H9 (cell line): ENCODE data around the gene KCNK1. TPM values are rescaled to one million over a fixed set of nuclear protein-coding genes. Genes with fewer than 3 reads are reported as not detected.

ENCODE experiments used
- DNase-seq: peaks from one replicate; pipeline ENCODE4 v3.0.0-alpha.2; 2017
- H2AFZ ChIP-seq: one replicate; pipeline ENCODE4 v1.6.1; 2013; ENCODE audit warnings: mild to moderate bottlenecking, low read length, control low read depth, moderate library complexity
- H2AK5ac ChIP-seq: 2 replicates; pipeline ENCODE4 v1.6.1; 2013; ENCODE audit warnings: low read length, control low read depth, mixed read lengths; ENCODE audit not compliant: insufficient read length
- H2BK120ac ChIP-seq: one replicate; pipeline ENCODE4 v1.6.1; 2013; ENCODE audit warnings: low read depth, mild to moderate bottlenecking, low read length, control low read depth, inconsistent platforms; ENCODE audit not compliant: poor library complexity, severe bottlenecking
- H2BK12ac ChIP-seq: 2 replicates; pipeline ENCODE4 v1.6.1; 2013; ENCODE audit warnings: low read length, control low read depth, mixed read lengths, low read depth; ENCODE audit not compliant: insufficient read length
- H2BK15ac ChIP-seq: 2 replicates; pipeline ENCODE4 v1.6.1; 2013; ENCODE audit warnings: low read depth, low read length, control low read depth
- H2BK20ac ChIP-seq: one replicate; pipeline ENCODE4 v1.6.1; 2013; ENCODE audit warnings: low read depth, mild to moderate bottlenecking, low read length, control low read depth, inconsistent platforms; ENCODE audit not compliant: poor library complexity, severe bottlenecking
- H2BK5ac ChIP-seq: 2 replicates; pipeline ENCODE4 v1.6.1; 2013; ENCODE audit warnings: low read length, control low read depth, mixed read lengths; ENCODE audit not compliant: insufficient read length
- H3K14ac ChIP-seq: 2 replicates; pipeline ENCODE4 v1.6.1; 2013; ENCODE audit warnings: low read length, control low read depth; ENCODE audit not compliant: insufficient read depth
- H3K18ac ChIP-seq: 2 replicates; pipeline ENCODE4 v1.6.1; 2013; ENCODE audit warnings: low read depth, mild to moderate bottlenecking, mixed read lengths, low read length, control low read depth; ENCODE audit not compliant: insufficient read length
- H3K23ac ChIP-seq: 2 replicates; pipeline ENCODE4 v1.6.1; 2013; ENCODE audit warnings: low read length, control low read depth, mixed read lengths, low read depth; ENCODE audit not compliant: insufficient read length
- H3K23me2 ChIP-seq: 2 replicates; pipeline ENCODE4 v1.6.1; 2013; ENCODE audit warnings: low read depth, mild to moderate bottlenecking, mixed read lengths, low read length, control low read depth; ENCODE audit not compliant: insufficient read length, poor library complexity, severe bottlenecking
- H3K27ac ChIP-seq: 2 replicates; pipeline ENCODE4 v1.5.1; 2013; ENCODE audit warnings: low read length, control low read depth, mixed read lengths, low read depth; ENCODE audit not compliant: insufficient read length
- H3K27me3 ChIP-seq: 2 replicates; pipeline ENCODE4 v1.6.1; 2013; ENCODE audit warnings: low read length, control low read depth, inconsistent platforms; ENCODE audit not compliant: insufficient read depth
- H3K4ac ChIP-seq: 2 replicates; pipeline ENCODE4 v1.6.1; 2013; ENCODE audit warnings: low read depth, mild to moderate bottlenecking, control low read depth, inconsistent platforms, low read length, moderate library complexity
- H3K4me1 ChIP-seq: 2 replicates; pipeline ENCODE4 v1.6.1; 2013; ENCODE audit warnings: low read length, control low read depth, inconsistent platforms; ENCODE audit not compliant: insufficient read depth
- H3K4me2 ChIP-seq: 2 replicates; pipeline ENCODE4 v1.6.1; 2013; ENCODE audit warnings: low read length, control low read depth, mixed read lengths; ENCODE audit not compliant: insufficient read length, insufficient read depth
- H3K56ac ChIP-seq: 2 replicates; pipeline ENCODE4 v1.6.1; 2013; ENCODE audit warnings: low read depth, mild to moderate bottlenecking, mixed read lengths, low read length, control low read depth; ENCODE audit not compliant: insufficient read length
- H3K79me1 ChIP-seq: 2 replicates; pipeline ENCODE4 v1.6.1; 2013; ENCODE audit warnings: low read depth, mild to moderate bottlenecking, moderate library complexity, low read length, control low read depth, inconsistent platforms; ENCODE audit not compliant: insufficient read depth, poor library complexity, severe bottlenecking
- H3K79me2 ChIP-seq: 2 replicates; pipeline ENCODE4 v1.6.1; 2013; ENCODE audit warnings: low read length, control low read depth, inconsistent platforms; ENCODE audit not compliant: insufficient read depth
- H3K9ac ChIP-seq: 2 replicates; pipeline ENCODE4 v1.6.1; 2013; ENCODE audit warnings: low read length, control low read depth, mixed read lengths; ENCODE audit not compliant: insufficient read length; ENCODE audit errors: extremely low read depth
- H3K9me3 ChIP-seq: one replicate; pipeline ENCODE4 v1.6.1; 2013; ENCODE audit warnings: low read depth, low read length, inconsistent platforms; ENCODE audit not compliant: control insufficient read depth
- H3T11ph ChIP-seq: one replicate; pipeline ENCODE4 v1.6.1; 2013; ENCODE audit warnings: mild to moderate bottlenecking, low read length, control low read depth, inconsistent platforms
- H4K20me1 ChIP-seq: one replicate; pipeline ENCODE4 v1.6.1; 2013; ENCODE audit not compliant: control insufficient read depth, insufficient read length, insufficient read depth
- H4K5ac ChIP-seq: 2 replicates; pipeline ENCODE4 v1.6.1; 2013; ENCODE audit warnings: low read depth, mild to moderate bottlenecking, mixed read lengths, low read length, control low read depth; ENCODE audit not compliant: insufficient read length
- H4K8ac ChIP-seq: replicated peaks from 2 replicates; pipeline ENCODE4 v1.6.1; 2013; ENCODE audit warnings: low read length, control low read depth, mixed read lengths, low read depth; ENCODE audit not compliant: insufficient read length
- H4K91ac ChIP-seq: 2 replicates; pipeline ENCODE4 v1.6.1; 2013; ENCODE audit warnings: low read depth, mild to moderate bottlenecking, moderate library complexity, mixed read lengths, low read length, control low read depth; ENCODE audit not compliant: insufficient read length
- H3K27ac Mint-ChIP-seq, 3 experiments: 2 replicates in 2 of 3; 3 replicates in 1 of 3; pipeline ENCODE4 v1.8.0; 2020 to 2021; ENCODE audit warnings: mixed read lengths in 3 of 3, mild to moderate bottlenecking in 1 of 3, moderate library complexity in 1 of 3
- H3K27me3 Mint-ChIP-seq: 2 replicates; pipeline ENCODE4 v1.8.0; 2021; ENCODE audit warnings: low read depth, mild to moderate bottlenecking, moderate library complexity, mixed read lengths
- H3K36me3 Mint-ChIP-seq, 3 experiments: 2 replicates in 2 of 3; 3 replicates in 1 of 3; pipeline ENCODE4 v1.8.0; 2020 to 2021; ENCODE audit warnings: low read depth in 3 of 3, mixed read lengths in 3 of 3; ENCODE audit not compliant: insufficient read depth in 1 of 3
- H3K4me1 Mint-ChIP-seq, 2 experiments: 2 replicates each; pipeline ENCODE4 v1.8.0; 2020; ENCODE audit warnings: mixed read lengths in 2 of 2
- H3K4me3 Mint-ChIP-seq, 2 experiments: 2 replicates in 1 of 2; 3 replicates in 1 of 2; pipeline ENCODE4 v1.8.0; 2020 to 2021; ENCODE audit warnings: mild to moderate bottlenecking in 2 of 2, mixed read lengths in 2 of 2, moderate library complexity in 1 of 2
- H3K9me3 Mint-ChIP-seq, 2 experiments: 2 replicates in 1 of 2; 3 replicates in 1 of 2; pipeline ENCODE4 v1.8.0; 2020; ENCODE audit warnings: mild to moderate bottlenecking in 2 of 2, mixed read lengths in 2 of 2, moderate library complexity in 1 of 2
- WGBS: extraction: QIAGEN DNeasy Blood & Tissue Kit; methylation state at CpG from one replicate; pipeline ENCODE4 v1.1.7; 2013; ENCODE audit warnings: missing lambda C conversion rate, low lambda C conversion rate, mixed read lengths; ENCODE audit not compliant: insufficient read length; ENCODE audit errors: extremely low coverage; 5-methylcytosine and 5-hydroxymethylcytosine counted together
- total RNA-seq: library from RNA; stranded (reverse); gene quantifications from 2 replicates; pipeline ENCODE4 v1.2.1, GENCODE V29; 2021
- TF ChIP-seq, protein P1 (sequence below): fragments of 200-600 bp; sonication (generic); conservative IDR thresholded peaks from 3 replicates; pipeline ENCODE4 v1.8.0; 2021; ENCODE audit warnings: antibody characterized with exemption, mild to moderate bottlenecking

KCNK1 gene
- total RNA-seq, 1 experiment from 2014 or later: 9.9 TPM

DNA sequence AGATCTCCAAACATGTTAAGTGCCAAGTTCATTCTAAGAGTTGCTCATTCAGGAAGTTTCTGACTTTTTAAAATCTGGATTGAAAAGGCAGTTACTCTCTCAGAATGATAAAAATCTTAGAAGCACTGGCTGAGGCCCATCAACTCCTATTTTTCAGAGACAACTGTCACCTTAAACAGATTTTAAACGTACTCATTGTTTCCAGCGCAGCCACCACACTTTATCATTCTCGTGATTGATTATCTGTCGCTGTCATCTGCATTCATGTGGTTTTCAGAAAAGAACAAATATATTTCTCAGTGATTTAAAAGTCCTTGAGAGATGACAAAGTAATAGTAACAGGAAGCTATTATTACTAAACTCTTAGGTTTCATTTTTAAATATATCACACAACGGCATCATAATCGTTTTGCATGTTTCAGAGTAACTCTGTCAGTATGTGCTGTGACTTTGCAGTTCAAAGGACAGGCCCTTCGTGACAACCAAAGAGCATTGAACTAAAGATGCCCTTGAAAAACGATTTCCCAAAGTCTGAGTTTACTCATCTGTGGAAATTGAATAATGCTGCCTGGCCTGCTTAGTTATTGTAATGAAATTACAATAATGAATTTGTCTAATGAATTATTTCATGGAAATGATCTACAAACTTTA lies 14.9 kb upstream of the KCNK1 start:
- Mint-ChIP-seq H3K4me3 (no peak overlapping the region), H3K27me3 (peaks cover 8% of the 10 kb centered on the region; the same call in 1 of the 2 replicates), H3K36me3 (no peaks in the 10 kb centered on the region), H3K9me3 (no peaks in the 10 kb centered on the region), H3K27ac (no peak overlapping the region), H3K4me1 (peaks cover 3 to 4% of the 10 kb centered on the region in 2 experiments)
- H3K4ac ChIP-seq: no peak overlapping the region
- no CpG with 5 or more reads among the region's 8 CpGs for WGBS
- H2BK5ac ChIP-seq: no peak overlapping the region
- no peak overlapping the region for H3K4me2 ChIP-seq
- H3K56ac ChIP-seq: no peak overlapping the region
- H3K18ac ChIP-seq: no peak overlapping the region
- DNase-seq: no peak
- no peak overlapping the region for H3K27ac ChIP-seq
- H3K79me2 ChIP-seq: no peaks in the 10 kb centered on the region
- H4K5ac ChIP-seq: no peak overlapping the region
- H3K14ac ChIP-seq: no peak overlapping the region
- H2BK120ac ChIP-seq: no peak overlapping the region
- no peak overlapping the region for H3K9ac ChIP-seq
- no peaks in the 10 kb centered on the region for H3K79me1 ChIP-seq
- TF ChIP-seq, protein P1, sequence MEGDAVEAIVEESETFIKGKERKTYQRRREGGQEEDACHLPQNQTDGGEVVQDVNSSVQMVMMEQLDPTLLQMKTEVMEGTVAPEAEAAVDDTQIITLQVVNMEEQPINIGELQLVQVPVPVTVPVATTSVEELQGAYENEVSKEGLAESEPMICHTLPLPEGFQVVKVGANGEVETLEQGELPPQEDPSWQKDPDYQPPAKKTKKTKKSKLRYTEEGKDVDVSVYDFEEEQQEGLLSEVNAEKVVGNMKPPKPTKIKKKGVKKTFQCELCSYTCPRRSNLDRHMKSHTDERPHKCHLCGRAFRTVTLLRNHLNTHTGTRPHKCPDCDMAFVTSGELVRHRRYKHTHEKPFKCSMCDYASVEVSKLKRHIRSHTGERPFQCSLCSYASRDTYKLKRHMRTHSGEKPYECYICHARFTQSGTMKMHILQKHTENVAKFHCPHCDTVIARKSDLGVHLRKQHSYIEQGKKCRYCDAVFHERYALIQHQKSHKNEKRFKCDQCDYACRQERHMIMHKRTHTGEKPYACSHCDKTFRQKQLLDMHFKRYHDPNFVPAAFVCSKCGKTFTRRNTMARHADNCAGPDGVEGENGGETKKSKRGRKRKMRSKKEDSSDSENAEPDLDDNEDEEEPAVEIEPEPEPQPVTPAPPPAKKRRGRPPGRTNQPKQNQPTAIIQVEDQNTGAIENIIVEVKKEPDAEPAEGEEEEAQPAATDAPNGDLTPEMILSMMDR: no peak
- H4K20me1 ChIP-seq: no peaks in the 10 kb centered on the region
- no peak overlapping the region for H2AK5ac ChIP-seq
- no peak overlapping the region for H3K23ac ChIP-seq
- H3K27me3 ChIP-seq: no peaks in the 10 kb centered on the region
- H3K9me3 ChIP-seq: no peaks in the 10 kb centered on the region
- no peak overlapping the region for H2BK15ac ChIP-seq
- H2BK12ac ChIP-seq: no peak overlapping the region
- H2AFZ ChIP-seq: no peak overlapping the region
- no peak overlapping the region for H4K8ac ChIP-seq
- H3K4me1 ChIP-seq: no peaks in the 10 kb centered on the region
- no peak overlapping the region for H4K91ac ChIP-seq
- H3T11ph ChIP-seq: no peak overlapping the region
- H3K23me2 ChIP-seq: no peaks in the 10 kb centered on the region
- no peak overlapping the region for H2BK20ac ChIP-seq
